ENCODE results near the gene PAH.

PAH gene

GRCh38 chr12:102902093-102902492 is 15.0 kb downstream of the PAH start:
- TF ChIP-seq, protein P1, sequence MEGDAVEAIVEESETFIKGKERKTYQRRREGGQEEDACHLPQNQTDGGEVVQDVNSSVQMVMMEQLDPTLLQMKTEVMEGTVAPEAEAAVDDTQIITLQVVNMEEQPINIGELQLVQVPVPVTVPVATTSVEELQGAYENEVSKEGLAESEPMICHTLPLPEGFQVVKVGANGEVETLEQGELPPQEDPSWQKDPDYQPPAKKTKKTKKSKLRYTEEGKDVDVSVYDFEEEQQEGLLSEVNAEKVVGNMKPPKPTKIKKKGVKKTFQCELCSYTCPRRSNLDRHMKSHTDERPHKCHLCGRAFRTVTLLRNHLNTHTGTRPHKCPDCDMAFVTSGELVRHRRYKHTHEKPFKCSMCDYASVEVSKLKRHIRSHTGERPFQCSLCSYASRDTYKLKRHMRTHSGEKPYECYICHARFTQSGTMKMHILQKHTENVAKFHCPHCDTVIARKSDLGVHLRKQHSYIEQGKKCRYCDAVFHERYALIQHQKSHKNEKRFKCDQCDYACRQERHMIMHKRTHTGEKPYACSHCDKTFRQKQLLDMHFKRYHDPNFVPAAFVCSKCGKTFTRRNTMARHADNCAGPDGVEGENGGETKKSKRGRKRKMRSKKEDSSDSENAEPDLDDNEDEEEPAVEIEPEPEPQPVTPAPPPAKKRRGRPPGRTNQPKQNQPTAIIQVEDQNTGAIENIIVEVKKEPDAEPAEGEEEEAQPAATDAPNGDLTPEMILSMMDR (IDR thresholded peaks at IDR 0.05), result no peak
- Histone ChIP-seq H3K4me3 (no peak overlapping the region), H3K27ac (no peak overlapping the region)
- no peak for DNase-seq (ENCODE audit: low spot score)

- TF ChIP-seq, protein P1 (IDR thresholded peaks at IDR 0.05), result no peak
- DNase-seq (ENCODE audit: low spot score), result no peak
- no peak overlapping the region for H3K27ac ChIP-seq
- no peak overlapping the region for H3K4me3 ChIP-seq
Measured at GRCh38 chr12:102900389-102900788, 16.7 kb downstream of the PAH start.

DNA sequence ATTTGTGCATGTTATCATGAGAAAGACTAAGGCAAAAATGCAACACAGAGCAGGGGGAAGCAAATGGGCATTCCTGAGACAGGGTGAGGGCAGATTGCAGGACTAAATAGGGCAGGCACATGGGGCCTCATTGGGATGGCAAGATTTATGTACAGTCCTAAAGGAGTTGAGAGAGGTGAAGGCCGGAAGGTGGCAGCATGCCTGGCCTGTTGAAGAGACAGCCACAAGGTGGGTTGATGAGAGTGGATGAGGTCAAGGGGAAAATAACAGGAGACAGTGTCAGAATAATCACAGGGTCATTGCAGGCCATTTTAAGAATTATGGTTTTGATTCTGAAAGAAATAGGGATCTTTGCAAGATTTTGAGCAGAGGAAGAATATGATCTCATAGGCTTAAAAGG is 21.0 kb downstream of the PAH start:
- Histone ChIP-seq H3K4me3 (no peak overlapping the region), H3K27ac (no peak overlapping the region)
- TF ChIP-seq, protein P1 (IDR thresholded peaks at IDR 0.05), result no peak
- no peak for DNase-seq (ENCODE audit: low spot score)

DNA sequence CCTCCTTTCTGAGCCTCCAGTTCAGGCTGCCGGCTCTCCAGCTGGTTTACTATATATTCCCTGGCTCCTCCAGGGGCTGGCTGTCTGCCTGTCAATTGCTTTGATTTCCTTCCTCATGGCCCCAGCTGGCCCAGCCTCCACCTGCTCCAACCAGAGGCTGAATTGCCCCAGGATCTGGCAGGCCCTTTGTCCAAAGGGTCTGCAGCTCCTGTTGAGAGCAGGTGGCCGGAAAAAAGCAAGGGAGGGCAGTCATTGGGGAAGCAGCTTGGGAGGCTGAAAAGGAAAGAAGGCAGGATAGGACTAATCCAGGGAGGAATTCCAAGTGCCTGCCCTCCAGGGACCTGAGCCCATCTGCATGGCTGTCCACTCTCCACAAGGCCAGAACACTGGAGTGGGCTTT is 25.3 kb downstream of the PAH start:
- TF ChIP-seq, protein P1 (IDR thresholded peaks at IDR 0.05), result no peak
- no peak overlapping the region for H3K4me3 ChIP-seq
- no peak overlapping the region for H3K27ac ChIP-seq
- DNase-seq (ENCODE audit: low spot score), result no peak

DNA sequence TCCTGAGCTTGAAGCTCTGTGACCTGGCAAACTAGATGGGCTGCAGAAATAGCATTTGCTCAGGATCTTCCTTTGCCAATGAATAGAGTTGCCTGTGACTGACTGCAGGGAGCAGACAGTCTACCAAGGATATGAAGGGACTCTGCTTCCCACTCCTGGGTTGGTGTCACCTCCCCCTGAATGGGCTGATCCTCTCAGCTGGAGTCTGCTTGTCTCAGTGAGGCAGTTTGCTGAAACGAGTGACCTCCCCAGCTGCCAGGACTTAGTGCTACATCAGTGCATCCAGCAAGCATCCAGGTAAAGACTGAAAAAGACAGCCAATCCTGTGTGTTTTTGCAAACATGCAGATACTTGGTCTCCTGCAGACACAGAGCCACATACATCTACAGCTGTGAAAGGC is 28.5 kb downstream of the PAH start:
- no peak for DNase-seq (ENCODE audit: low spot score)
- TF ChIP-seq, protein P1 (IDR thresholded peaks at IDR 0.05), result no peak
- H3K4me3 ChIP-seq, result no peak overlapping the region
- H3K27ac ChIP-seq, result no peak overlapping the region

GRCh38 chr12:102885043-102885932 is 31.8 kb downstream of the PAH start:
- DNase-seq (ENCODE audit: low spot score), result no peak
- no peak overlapping the region for H3K27ac ChIP-seq
- H3K4me3 ChIP-seq, result no peak overlapping the region
- TF ChIP-seq, protein P1 (IDR thresholded peaks at IDR 0.05), result no peak

GRCh38 chr12:102883204-102883799 is 33.7 kb downstream of the PAH start:
- TF ChIP-seq, protein P1 (IDR thresholded peaks at IDR 0.05), result peak; percentile 28
- DNase-seq (ENCODE audit: low spot score), result no peak
- Histone ChIP-seq H3K4me3 (no peak overlapping the region), H3K27ac (no peak overlapping the region)
